Superior temporal gyrus (tissue), 1 donor: ENCODE measurements around the gene BCAR3.

Source experiments
- DNase-seq: peaks from one replicate; pipeline ENCODE4 v3.0.0-alpha.2; 2016; ENCODE audit errors: extremely low spot score

BCAR3 gene

DNA sequence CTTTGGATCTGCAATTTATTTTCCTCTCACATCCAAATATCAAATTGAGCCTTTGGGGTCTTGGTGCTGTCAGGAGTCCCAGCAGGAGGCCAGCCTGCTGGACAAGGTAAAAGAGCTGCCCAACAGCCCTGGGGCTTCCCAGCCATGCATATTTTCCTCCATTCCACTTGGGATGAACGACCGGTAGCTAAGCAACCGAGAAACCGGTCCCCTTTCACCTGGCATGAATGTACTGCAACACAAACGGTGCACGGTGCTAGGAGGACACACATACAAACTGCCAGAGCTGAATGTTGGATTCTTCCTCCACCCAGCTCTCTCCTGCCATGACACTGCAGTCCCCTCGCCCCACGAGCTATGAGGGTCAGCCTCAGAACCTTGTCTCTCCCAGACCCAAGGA, 42.7 kb downstream of the BCAR3 start:
- no peak for DNase-seq

DNA sequence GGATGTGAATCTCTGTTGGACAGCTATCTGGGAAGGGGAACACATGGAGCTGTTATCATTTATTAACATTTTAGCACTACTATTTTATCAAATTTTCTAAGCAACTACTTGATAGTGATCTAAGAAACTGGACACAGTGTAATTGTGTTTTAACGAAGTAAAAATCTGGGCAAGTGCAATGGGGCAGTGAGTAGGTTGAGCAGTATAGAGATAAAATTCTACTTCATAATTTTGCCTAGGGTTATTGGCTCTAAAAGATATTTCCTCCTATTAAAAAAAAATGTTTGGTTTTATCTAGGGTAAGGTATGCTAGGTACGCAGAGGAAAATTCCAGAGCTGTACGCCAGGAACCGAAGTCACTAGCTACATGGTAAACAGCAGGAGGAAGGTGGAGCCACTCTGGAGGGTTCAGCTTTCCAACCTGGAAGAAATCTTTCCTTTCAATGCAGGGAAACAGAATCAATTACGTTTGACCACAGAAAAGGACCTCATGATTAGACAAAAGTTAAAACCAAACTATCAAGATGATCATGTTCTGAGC, 43.3 kb downstream of the BCAR3 start:
- DNase-seq = no peak

DNA sequence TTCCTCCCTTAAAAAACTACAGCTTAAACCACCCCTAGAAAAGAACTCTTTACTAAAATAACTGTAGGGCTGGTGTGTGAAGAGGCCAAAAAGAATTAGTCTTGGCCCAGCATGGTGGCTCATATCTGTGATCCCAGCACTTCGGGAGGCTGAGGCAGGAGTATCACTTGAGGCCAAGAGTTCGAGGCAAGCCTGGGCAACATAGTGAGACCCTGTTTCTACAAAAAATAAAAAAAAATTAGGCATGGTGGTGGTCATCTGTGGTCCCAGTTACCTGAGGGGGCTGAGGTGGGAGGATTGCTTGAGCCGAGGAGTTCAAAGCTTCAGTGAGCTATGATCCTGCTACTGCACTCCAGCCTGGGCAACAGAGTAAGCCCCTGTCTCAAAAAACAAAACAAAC, 44.9 kb downstream of the BCAR3 start:
- DNase-seq = no peak

DNA sequence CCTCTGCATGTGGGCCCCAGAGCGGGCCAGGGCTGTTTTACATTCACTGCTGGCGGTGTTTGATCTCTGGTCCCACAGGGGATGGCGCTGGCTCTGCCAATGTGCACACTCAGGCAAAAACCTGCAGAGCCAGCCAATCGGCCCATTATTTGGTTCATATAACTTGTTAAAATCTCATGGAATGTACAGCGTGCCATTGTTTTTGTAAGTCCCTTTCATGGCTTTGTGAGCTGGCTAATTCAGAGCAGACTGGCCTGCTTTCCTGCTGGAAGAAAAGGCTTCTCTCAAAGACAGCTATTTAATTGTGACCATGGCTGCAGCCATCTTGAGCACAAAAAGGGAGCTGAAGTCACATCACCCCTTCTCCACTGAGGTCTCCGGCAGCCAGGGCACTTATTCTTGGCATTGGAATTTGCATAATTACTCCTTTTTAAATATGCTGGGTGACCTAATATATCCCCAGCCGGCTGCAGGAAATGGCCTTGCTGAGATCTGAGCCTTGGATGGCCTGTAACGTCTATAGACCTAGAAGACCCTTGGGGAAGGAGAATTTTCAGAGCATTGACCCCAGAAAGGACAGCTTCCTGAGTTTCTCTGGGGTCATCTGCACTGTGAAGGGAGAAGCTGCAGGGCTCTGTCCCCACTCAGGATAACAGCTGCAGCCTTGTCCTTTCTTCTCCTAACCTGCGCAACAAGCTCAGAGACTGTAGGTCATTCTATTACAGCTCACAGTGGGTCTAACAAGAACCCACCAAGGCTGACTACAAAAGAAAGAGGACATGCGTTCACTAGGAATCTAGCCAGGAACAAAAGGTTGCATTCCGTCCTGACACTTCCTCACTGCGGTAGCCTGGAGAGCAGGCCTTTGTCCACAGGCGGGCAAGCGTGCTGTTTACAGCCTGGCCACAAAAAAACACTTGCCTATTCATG, 45.8 kb downstream of the BCAR3 start:
- peak; percentile 64 for DNase-seq

DNA sequence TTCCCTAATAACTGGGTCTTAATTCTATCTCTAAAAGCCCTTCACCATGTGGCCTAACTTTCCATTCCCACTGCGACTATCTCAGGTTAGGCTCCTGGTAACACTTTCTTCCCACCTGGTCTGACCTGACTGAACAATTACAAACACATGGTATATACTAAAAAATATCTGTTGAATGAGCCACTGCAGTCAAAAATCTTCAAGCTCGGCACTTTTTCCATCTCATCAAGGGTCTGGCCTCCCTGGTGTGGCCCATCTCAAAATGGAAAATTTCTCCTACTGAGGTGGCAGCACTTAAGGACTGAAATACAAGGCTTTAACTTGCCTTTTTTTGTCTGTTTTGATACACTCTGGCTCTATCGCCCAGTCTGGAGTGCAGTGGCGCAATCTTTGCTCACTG, 48.3 kb downstream of the BCAR3 start:
- no peak for DNase-seq

DNA sequence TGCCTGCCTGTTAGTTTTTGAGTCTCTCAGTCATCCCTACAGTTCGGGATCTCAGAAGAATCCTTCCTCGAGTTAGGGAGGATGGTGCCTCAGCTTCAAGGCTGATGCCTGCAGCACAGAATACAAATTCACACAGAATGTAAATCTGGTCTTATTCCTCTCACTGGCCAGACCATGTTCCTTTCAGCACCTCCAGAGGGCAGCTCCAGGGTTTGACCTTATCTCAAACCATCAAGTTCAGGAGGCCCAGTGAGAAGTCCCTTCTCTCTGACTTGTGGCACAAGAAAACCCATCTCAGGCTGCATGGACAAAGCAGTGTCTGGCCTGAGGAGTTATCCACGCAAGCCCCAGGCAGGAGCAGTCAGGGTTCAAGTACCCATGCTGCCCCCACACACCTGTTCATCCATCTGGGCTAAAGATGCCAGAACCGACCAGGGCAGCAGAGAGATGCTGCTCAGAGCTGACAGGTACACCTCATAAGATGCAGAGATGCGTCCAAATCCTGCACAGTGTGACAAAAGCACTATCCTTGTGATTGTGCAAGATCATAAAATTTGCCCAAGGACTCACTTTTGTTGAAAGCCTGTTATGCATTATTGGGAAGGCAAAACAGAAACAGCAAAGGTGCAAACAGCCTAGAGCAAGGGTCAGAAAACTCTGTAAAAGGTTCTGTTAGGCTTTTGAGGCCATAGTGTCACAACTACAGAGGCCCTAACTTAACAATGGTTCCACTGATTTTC, 49.8 kb downstream of the BCAR3 start:
- DNase-seq = no peak

DNA sequence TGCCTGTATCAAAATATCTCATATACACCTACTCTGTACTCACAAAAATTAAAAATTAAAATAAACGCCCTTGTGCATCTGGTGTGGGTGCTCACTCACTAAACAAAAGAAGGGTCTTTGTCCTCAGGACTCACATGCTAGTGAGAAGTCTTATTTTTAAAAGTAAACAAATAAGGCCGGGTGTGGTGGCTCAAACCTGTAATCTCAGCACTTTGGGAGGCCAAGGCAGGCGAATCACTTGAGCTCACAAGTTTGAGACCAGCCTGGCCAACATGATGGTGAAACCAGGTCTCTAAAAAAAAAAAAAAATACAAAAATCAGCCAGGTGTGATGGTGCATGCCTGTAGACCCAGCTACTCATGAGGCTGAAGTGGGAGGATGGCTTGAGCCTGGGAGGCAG, 51.5 kb downstream of the BCAR3 start:
- no peak for DNase-seq

DNA sequence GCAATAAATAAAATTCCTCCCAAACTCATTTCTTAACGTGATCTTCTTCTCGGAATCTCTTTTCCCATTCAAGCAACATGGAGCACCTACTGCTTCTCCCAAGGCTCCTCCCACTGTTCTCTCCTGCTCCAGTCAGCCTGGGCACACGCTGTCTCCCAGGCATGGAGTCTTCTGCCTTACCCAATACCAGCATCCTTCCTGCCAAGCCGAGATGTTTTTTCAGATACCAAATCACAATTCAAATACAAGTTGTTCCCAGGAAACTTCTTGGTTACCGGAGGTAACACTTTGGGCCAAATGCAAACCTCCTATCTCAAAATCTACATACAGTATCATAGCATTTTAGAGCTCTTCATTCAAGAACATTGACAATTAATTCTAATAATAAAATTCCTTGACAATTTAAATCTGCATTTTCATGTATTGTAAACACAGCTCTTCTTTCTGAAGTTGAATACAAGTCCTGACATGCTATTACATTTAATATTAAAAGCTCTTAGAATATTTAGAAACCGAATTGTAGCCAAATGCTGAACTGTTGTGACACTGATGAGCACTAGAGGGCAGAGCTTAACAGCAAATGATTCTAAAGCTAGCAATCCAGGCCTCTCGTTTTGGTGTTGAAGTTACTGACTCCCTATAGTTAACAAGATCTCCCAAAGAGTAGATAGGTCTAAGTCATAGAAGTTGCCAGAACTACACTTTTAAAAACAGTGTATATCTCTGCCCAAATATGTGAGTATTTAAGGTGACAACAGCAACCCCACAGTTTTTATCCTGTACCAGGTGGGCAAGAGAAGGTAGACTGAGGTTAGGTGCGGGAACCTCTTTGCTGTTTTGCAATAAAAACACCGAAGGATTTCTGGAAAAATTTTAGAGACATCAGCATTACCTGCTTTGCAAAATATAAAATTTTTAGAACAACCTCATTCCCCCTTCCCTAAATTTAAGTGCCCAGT, 52.3 kb downstream of the BCAR3 start:
- peak; percentile 89 for DNase-seq

DNA sequence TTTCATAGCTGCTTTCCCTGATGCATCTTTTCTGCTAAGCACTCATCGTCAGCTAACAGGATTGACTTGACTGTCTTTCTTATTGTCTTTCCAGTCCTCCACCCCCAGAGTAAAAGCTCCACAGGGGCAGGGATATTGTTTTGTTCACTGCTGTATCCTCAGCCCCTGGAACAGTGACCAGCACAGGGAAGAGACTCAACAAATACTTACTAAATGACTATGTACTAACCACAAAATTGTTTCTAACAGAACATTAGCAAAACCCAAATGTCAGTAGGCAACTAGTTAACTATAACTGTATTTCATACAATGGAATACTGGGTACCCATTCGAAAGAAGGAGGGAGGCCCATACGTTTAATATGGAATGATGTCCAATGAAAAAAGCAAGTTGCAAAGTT, 53.0 kb downstream of the BCAR3 start:
- DNase-seq = no peak

DNA sequence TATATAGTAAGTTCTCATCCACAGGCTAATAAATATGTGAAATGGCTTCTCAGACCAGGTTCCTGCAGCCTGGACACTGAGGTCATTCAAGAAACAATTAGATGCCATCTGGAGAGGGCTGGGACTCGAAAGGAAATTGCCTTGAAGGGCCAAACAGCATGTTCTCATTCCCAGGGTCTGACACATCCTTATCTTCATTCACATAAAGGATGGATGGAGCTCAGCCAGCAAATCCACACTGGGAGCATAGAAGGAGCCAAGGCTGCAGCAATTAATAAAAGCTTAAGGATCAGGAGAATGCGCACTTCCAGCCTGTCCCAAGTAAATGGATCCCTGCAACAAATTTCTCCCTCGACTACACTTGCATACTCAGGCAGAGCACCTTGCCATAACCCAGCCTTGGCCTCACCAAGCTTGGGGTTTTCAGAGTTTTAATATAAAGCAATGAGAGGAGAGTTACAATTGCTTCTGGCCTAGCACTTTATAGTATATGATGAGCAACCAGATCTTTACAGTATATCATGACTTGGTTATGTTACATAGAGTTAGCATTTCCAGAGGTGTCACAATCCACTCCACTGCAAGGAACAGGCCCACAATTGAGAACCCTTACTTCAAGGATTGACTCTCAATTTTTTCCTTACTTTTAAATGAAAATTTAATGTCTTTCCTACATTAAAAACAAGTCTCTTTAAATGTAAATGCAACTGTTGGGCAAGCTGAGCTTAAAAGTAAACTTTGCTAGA, 55.9 kb downstream of the BCAR3 start:
- no peak for DNase-seq

DNA sequence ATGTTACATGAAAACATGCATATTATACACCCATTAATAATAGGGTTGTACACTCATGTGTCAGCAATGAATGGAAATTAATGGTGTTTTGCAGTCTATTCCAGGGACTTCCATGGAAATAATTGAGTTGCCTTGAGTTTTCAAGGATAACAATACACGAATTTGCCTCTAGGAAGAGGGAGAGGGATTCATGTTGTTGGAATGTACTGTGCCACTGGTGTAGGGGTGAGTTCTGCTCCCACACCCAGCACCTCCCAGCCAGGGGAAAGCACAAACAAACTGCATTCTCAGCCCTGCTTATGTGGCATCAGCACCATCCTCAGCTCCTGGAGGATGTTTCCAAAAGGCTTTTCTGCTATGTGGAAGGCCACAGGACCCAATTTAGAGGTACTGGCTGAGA, 57.8 kb downstream of the BCAR3 start:
- no peak for DNase-seq

DNA sequence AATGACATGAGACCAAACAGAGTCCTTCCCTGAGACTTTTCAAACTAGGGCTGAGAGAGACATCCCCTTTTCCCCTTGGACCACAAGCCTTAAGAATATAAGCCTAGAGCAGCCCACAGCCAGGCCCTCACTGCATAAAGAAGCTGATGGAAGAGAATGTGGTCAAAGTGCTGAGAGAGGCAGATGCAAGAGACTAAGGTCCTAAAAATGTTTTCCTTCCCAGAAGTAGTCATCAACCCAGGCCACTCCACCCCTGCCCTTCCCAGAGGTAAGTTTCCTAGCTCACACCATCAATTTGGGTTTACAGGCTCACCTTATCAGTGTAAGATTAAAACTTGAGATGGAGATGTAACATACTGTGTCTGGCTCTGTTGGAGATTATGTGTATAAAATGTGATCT, 58.2 kb downstream of the BCAR3 start:
- no peak for DNase-seq

DNA sequence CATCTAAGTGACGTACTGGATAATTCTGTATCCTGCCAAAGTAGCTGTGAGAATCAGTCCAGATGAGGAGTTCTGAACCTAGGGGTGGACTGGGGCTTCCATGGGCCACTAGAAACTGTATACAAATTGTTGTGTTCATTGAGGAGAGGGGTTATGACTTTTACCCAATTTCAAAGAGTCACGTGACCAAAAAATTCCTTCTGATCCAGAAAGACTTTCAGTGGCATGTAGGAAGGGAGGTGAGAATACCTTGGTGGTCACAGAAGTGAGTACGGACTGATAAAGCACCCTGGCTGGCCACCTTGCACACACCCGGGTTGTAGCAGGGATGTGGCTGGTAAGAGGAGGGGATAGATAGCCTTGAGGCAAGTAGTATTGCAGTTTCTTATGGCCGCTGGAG, 60.4 kb downstream of the BCAR3 start:
- no peak for DNase-seq

DNA sequence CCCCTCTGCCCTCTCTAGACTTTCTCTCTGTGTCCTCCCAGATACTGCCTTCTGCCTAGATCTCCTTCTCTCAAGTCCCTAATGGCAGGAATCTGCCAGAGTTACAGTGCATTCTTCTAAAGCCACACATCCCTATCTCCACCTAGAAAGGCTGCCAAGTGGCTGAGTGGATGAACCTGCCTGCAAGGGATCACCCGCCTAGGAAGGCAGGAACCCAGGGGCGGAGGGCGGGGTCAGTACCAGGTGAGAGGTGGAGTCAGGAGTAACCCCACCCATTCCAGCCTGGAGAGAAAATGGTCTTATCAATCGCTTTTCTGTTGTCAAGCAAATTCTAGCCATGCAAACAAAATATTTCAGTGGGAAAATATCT, 60.8 kb downstream of the BCAR3 start:
- DNase-seq = no peak

DNA sequence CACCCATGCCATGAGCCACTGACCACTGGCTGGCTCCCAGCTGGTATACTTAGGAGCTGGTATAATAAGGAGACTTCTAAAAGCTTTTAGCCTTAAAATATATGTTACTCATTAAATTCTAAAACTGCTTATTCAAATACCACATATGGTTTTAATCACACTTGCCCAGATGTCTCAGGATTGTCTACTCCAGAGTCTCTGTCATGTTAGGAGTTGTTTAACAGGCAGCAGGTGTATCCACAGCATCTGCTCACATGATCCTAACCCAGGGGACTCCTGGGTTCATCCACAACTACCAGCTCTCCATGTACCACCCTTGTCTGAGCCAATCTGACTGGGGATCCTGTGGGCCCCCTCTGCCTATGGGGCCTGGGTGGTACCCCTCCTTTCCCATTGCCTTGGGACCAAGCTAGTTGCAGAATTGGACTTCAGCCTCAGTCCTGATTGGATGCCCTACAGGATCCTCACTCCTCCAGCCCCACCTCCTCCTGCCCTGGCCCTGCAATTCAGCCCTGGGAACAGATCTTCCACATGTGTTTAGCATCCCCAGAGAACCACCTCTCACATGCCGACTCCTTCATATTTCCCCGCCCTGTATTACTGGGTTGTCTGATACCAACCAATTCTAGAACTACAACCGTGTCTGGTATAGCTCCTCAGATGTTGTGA, 61.3 kb downstream of the BCAR3 start:
- no peak for DNase-seq

DNA sequence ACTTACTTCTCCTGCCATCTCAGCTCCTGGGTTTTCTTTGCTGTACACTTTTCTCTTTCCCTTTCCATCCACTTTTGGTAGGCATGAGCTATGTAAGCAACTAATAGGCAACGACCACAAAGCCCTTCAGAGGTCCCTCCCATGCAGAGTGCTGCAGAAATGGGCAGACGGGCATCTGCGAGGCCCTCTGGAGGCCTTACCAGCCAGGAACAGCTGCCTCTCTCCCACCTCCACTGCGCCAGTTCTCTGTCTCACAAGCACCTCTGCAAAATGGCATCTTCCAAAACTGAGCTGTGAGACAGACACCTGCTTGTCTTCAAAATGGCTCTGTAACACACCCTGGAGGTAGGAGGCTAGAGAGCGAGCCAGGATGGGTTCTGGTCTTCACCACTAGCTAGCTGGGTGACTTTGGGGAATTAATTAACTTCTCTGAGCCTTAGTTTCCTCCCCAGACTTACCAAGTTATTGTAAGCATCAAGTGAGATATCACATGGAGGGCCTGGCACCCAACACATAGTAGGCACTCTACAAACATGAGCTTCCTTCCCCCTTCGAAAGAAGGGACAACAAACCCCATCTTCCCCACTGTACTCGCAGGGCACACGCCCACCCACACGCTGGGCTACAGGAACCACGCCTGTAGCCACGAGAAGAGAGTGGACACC, 62.0 kb downstream of the BCAR3 start:
- no peak for DNase-seq

DNA sequence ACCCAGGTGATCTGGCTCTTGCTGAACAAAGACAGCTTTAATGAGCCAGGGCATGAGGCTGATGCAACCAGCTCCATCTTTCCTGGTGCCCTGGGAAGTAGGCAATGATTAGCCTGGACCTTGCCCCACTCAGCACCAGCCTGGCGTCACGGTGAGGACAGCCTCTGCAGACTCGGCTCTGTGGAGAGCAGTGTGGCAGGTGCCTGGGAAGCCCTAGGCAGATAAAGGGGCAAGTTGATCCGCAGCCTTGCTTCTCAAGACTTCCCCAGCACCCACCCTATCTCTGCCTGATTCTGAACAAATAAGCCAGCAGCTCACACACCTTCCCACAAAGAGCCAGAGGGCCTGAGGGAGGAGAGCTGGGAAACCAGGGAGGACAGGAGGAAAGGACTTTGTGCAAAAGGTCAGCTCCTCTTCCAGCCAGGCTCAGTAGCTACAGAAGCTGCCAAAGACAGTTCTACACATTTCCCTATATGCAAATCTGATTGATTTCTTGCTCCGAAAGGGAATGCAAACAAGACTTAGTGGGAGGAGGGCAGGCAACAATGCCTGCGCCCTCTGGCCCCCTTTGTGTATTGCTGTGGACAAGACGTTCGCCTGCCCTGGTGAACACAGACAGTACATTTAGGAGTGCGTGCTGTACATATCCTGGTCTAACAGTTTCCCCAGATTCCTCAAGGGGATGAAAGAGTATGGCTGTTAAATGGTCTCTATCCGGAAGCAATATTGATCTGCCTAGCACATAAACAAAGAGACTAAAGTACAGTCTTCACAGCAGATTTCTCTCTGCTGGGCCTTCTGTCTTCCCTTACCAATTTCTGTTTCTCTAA, 63.8 kb downstream of the BCAR3 start:
- no peak for DNase-seq

DNA sequence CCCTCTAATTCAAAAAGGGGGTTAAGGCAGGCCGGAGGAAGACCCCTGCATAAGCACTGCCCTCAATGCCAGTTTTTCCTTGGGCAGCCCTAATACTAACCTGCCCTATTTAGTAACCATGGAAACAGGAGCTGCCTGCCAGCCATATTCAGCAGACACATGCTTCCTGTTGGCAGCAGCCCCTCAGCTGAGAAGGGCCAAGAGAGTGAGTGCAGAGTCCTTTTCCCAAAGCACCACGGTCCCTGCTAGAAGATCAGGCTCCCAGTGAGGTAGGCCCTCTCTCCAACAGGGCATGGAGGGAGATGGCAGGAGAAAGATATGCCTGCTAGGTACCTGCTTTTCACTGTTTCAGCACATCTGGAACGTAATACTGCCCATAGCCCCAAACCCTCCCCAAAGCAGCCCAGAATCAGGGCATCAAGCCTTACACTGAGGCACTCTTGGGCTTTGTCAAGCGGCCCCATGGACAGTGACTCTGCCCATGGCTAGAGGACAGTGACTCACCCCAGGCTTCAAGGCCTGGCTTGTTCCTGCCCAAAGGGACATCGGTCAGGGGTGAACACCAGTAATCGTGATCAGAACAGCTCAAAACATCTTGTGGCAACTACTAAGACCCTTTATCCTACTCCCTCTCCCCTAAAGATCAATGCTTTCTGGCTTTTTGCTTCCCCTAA, 64.5 kb downstream of the BCAR3 start:
- DNase-seq = peak; percentile 56
